Measurements from ENCODE around the gene DYNC2I2.

Gene DYNC2I2

GRCh38 chr9:128635266-128636023 lies 21.2 kb downstream of the DYNC2I2 start:
- DNase-seq, result no peak

GRCh38 chr9:128634651-128635262 lies 21.9 kb downstream of the DYNC2I2 start:
- DNase-seq, result no peak

GRCh38 chr9:128634111-128634510 lies 22.5 kb downstream of the DYNC2I2 start:
- DNase-seq, result no peak

- DNase-seq, result no peak
Measured at GRCh38 chr9:128633601-128634000, 23.0 kb downstream of the DYNC2I2 start.

- DNase-seq, result no peak
Measured at GRCh38 chr9:128633057-128633456, 23.6 kb downstream of the DYNC2I2 start.

GRCh38 chr9:128632486-128632885 lies 24.2 kb downstream of the DYNC2I2 start:
- DNase-seq, result no peak

- DNase-seq, result no peak
Measured at GRCh38 chr9:128632066-128632465, 24.6 kb downstream of the DYNC2I2 start.

- no peak for DNase-seq
Measured at GRCh38 chr9:128631636-128632035, 25.0 kb downstream of the DYNC2I2 start.

GRCh38 chr9:128629852-128630545 lies 26.6 kb downstream of the DYNC2I2 start:
- DNase-seq, result no peak

GRCh38 chr9:128629136-128629535 lies 27.5 kb downstream of the DYNC2I2 start:
- DNase-seq, result no peak

- no peak for DNase-seq
Measured at GRCh38 chr9:128628471-128629048, 28.1 kb downstream of the DYNC2I2 start.

- DNase-seq, result no peak
Measured at GRCh38 chr9:128627906-128628305, 28.7 kb downstream of the DYNC2I2 start.

GRCh38 chr9:128627127-128627715 lies 29.4 kb downstream of the DYNC2I2 start:
- no peak for DNase-seq

- no peak for DNase-seq
Measured at GRCh38 chr9:128626181-128626580, 30.5 kb downstream of the DYNC2I2 start.

GRCh38 chr9:128625391-128626146 lies 31.1 kb downstream of the DYNC2I2 start:
- DNase-seq, result no peak

- no peak for DNase-seq
Measured at GRCh38 chr9:128624566-128624965, 32.1 kb downstream of the DYNC2I2 start.

- DNase-seq, result no peak
Measured at GRCh38 chr9:128621730-128622455, 34.8 kb downstream of the DYNC2I2 start.

- DNase-seq, result no peak
Measured at GRCh38 chr9:128619779-128620178, 36.9 kb downstream of the DYNC2I2 start.

GRCh38 chr9:128619127-128619526 lies 37.5 kb downstream of the DYNC2I2 start:
- no peak for DNase-seq

- DNase-seq, result no peak
Measured at GRCh38 chr9:128617943-128618342, 38.7 kb downstream of the DYNC2I2 start.

GRCh38 chr9:128615571-128615970 lies 41.1 kb downstream of the DYNC2I2 start:
- no peak for DNase-seq

GRCh38 chr9:128614728-128615127 lies 41.9 kb downstream of the DYNC2I2 start:
- DNase-seq, result no peak

All from activated naive CD4-positive, alpha-beta T cell treated with anti-CD3 and anti-CD28 coated beads, Interleukin-2, amount 50 U/mL, for 16 hours (primary cell).